ENCODE measurements around the gene CDADC1. TPM values are rescaled to one million over a fixed set of nuclear protein-coding genes. Genes with fewer than 3 reads are reported as not detected.

CDADC1 gene
- total and polyA plus RNA-seq, 2 donors: 6.6 to 7.2 TPM

Other genes with a start within 250 kb of the CDADC1 start
- gene MLNR, start 27.6 kb upstream of the CDADC1 start, total RNA-seq: not detected
- gene MLNR, start 27.6 kb upstream of the CDADC1 start, polyA plus RNA-seq: not detected
- gene CAB39L, start 196.1 kb downstream of the CDADC1 start, total RNA-seq: 38.7 TPM
- gene CAB39L, start 196.1 kb downstream of the CDADC1 start, polyA plus RNA-seq: 39.3 TPM
- gene SETDB2, start 196.3 kb downstream of the CDADC1 start, total RNA-seq: 26.1 TPM
- 5.9 TPM for gene SETDB2, start 196.3 kb downstream of the CDADC1 start, polyA plus RNA-seq
- gene PHF11, start 248.0 kb downstream of the CDADC1 start, total RNA-seq: 38.1 TPM
- gene PHF11, start 248.0 kb downstream of the CDADC1 start, polyA plus RNA-seq: 41.2 TPM